ENCODE measurements around the gene ABCC1.
"Not testable (repeated sequence)": the region's sequence is repeated elsewhere in the genome, so short reads cannot be mapped to it uniquely, and the experiment has no call there.

The ABCC1 gene

DNA sequence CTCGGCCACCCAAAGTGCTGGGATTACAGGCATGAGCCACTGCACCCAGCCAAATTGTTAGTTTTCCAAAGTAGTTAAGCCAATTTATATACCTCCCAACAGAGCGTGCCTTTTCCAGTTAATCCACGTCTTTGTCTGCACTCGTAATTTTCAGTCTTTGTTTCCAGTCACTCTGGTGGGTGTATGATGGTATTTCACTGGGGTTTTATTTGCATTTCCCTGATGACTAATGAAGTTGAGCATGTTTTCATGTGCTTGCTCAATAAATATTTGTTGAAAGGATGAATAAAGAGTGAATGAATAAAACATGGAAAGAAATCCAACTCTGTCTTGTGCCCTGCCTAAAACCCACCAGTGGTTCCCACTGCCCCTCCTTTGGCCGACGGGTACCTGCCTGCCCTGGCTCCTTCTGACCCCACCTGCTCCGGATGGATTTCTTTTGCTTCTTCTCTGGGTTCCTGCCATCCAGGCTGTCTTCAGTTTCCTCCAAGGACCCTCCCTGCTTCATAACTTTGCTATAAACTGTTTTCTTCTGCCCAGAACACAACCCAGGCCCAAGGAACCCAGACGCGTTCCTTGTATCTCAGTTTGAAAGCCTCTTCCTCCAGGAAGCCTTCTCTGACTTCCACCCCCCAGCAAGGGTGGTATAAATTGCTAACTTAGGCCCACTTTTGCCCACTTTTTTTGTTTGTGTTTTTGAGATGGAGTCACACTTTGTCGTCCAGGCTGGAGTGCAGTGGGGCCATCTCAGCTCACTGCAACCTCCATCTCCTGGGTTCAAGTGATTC is 3.0 kb upstream of the ABCC1 start:
- no peak for DNase-seq

DNA sequence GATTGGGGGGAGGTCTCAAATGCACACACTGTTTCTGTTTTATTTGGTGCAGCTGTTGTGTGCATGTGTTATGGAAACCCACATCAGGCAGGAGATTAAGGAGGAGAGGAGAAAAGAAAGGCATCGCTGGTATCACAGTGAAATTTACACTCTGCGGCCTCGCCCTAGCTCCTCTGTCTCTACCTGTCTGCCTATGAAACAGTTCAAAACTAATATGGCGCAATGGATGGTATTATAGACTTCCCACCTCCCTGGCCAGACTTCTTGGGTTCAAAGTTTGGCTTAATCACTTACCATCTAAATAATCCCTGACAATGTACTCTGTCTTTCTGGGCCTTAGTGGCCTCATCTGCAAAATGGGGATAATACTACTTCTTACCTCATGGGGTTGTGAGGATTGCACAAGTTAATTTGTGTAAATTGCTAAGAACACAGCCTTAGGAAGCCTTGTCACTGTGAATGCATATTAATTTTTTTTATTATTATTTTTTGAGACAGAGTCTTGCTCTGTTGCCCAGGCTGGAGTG is 1.4 kb upstream of the ABCC1 start:
- DNase-seq, result no peak

DNA sequence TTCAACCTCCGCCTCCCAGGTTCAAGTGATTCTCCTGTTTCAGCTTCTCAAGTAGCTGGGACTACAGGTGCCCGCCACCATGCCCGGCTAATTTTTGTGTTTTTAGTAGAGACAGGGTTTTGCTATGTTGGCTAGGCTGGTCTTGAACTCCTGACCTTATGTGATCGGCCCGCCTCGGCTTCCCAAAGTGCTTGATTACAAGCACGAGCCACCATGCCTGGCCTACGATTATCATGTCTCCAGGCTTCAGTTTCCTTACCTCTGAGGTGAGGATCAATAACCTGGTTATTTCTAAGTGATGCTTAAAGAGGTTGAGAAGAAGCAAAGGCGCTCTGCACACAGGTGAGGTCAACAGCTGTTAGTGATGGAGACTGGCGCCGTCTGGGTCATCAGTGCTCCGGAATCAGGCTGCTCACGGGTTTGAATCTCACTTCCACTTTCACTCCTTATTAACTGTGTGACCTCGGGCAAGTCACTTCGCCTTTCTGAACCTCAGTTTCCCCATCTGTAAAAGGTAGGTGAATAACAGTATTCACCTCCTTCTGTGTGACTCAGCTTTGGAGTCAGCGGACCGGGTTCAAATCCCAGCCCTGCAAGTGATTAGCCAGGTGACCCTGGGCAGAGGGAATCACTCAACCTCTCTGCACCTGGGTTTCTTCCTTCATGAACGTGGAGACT is 745 bp upstream of the ABCC1 start:
- no peak for DNase-seq

DNA sequence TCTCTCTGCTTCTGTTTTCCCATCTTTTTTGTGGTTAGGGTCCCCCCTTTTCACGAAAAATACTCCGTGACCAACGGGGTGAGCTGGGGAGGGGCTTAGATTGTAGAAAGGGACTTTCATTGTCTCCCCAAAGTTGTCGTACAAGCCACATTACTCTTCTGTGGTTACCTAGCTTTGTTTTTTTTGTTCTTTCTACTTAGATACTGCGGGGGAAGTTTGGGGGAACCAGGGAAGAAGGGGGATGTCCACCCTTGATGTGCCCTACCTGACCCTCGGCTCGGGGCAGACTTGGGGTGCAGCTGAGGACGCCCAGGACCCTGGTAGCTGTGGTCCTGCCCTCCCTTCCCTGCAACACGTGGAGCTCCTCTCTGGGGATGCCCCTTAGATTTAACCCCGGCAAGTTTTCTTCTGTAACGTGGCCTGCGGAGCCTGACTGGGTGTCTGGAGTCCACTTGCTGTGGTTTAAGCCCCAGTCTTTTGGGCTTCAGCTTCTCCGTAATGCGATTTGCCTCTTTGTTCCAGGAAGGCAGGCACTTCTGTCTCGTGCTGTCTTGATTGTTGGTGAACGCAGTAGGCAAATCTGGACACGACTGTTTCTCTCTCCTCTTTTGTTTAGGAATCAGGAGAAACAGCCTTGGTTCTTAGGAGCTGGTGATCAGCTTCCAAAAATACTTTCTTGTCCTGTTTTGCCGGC is 892 bp downstream of the ABCC1 start:
- peak; percentile 66 for DNase-seq

GRCh38 chr16:15950869-15951268 is 1.5 kb downstream of the ABCC1 start:
- no peak for DNase-seq

- DNase-seq, result no peak
Observed at GRCh38 chr16:15951852-15952251, 2.4 kb downstream of the ABCC1 start.

- DNase-seq, result no peak
Observed at GRCh38 chr16:15952265-15952711, 2.9 kb downstream of the ABCC1 start.

DNA sequence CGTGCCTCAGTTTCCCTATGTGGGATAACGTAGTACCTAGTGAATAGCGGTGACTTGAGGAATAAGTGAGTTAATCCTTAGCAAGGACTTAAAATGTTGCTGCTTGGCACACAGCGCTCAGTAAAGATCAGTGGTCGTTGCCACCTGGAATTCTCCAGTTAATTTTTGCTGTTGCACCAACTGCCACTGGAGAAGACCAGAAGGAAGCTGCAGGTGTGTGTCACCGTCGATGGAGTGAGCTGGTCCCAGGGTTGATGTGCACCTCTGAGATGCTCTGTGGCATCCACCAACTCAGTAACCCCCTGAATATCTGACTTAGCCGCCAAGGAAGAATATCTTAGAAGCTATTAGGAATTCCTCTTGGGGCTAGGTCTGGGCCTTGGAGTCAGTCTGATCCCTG is 4.1 kb downstream of the ABCC1 start:
- no peak for DNase-seq

GRCh38 chr16:15953929-15954813 is 4.8 kb downstream of the ABCC1 start:
- DNase-seq, result no peak

- DNase-seq, result no peak
Observed at GRCh38 chr16:15954814-15955151, 5.4 kb downstream of the ABCC1 start.

DNA sequence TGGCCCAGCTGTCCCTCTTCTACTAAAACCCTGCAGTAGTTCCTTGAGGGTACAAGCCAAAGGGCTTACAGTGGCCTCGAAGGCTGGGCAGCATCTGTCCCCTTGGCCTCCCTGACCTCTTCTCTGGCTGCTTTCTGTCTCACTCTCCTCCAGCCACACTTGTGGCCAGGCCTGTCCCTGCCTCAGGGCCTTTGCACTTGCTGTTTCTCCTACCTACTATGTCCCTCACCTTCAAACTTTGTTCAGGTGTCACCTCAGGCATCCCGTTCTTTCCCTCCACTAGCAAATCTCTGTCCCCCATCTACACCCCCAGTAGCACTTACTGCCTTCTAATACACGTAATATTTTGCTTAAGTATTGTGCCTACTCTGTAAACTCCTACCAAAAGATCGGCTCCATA is 6.0 kb downstream of the ABCC1 start:
- DNase-seq, result no peak

- DNase-seq, result not testable (repeated sequence)
Observed at GRCh38 chr16:15956106-15956505, 6.7 kb downstream of the ABCC1 start.

DNA sequence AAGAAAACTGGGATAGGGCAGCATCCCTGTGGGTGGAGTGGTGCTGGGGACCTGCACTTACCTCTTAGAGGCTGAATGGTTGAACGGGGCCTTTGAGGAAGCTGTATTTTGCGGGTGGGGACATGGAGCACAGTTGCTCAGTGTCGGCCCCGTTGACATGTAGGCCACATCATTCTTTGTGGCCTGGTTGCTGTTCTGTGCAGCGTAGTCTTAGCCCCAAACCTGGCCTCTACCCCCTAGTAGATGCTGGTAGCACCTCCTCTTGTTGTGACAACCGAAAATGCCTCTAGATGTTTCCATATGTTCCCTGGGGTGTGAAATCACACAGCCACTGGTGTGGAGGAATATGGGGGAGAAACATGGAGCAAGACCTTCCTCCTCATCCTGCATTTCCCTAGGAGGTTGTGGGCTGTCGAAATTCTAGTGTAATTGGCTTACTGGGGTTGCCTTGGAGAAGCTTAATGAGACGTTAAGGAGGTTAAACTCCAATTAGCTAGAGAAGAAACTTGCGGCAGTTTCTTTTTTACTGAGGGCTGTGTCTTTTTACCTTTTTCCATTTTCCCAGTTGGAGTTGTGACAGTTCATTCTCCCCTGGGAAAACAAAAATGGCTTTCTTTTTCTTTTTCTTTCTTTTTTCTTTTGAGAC is 9.4 kb downstream of the ABCC1 start:
- DNase-seq, result peak; percentile 79

DNA sequence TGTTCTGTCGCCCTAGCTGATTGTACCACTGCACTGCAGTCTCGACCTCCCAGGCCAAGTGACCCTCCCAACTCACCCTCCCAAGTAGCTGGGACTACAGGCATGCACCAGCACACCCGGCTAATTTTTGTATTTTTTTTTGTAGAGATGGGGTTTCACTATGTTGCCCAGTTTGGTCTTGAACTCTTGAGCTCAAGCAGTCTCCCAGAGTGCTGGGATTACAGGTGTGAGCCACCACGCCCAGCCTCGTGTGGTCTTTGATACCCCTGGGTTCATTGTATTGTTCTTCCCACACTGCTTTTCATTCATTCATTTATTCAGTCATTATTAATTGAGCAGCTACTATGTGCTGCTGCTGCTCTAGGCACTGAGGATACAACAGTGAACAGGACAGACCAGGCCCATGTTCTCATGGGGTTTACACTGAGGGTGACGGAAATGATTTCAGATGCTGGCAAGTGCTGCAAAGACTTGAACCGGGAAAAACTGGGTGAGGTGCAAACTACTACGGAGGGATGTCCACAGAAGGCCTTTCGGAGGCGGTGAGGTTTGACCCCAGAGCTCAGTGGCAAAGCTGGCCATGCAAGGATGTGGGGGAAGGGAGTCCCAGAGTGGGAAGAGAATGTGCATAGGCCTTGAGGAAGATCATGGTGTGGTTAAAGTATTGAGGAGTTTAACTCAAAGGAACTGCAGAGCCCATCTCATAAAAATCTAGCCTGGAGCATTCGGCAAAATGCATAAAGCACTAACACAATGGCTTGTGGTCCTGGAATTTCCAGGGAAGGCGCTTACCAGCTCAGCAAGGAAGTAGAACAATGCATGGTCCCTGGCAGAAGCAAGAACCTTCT is 10.9 kb downstream of the ABCC1 start:
- DNase-seq, result no peak

DNA sequence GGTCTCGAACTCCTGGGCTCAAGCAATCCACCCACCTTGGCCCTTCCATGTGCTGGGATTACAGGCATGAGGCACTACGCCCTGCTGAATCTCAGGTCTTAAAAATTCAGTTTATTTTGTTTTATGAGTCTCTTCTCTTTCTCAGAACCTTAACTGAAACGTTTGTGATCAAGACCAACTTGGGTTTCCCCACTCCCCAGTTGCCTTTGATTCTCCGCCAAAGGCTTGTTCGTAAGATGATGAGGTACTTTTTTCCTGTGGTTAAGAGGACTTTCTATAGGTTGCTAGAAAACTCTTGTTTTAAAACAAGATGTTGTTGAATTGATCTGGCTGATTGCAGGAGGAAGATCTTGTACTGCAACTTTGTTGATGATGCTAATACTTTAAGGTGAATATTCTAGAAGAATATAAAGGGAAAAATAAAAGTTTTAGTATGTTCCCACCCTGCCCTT is 11.7 kb downstream of the ABCC1 start:
- no peak for DNase-seq

DNA sequence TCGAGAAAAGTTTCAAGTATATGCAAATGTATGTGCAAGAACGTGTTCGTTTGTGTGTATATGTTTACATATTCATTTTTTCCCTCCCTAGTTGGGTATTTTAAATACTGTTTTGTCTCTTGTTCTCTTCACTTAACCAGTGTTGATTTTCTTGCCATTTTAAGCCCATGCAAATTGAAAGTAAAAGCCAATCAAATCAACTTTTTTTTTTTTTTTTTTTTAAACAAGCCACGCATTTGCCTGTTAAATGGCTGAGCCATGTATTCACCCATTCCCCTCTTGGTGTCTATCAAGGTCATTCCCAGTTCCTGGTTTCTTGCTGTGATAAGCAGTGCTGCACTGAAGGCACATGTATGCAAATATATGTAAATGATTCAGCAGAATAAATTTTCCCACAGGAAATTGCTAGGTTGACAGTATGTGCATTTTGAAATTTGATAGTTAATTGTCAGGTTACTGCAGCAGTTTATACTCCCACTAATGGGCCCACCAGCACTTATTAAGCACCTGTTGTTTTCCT is 12.2 kb downstream of the ABCC1 start:
- no peak for DNase-seq

- DNase-seq, result no peak
Observed at GRCh38 chr16:15963307-15963910, 14.0 kb downstream of the ABCC1 start.

DNA sequence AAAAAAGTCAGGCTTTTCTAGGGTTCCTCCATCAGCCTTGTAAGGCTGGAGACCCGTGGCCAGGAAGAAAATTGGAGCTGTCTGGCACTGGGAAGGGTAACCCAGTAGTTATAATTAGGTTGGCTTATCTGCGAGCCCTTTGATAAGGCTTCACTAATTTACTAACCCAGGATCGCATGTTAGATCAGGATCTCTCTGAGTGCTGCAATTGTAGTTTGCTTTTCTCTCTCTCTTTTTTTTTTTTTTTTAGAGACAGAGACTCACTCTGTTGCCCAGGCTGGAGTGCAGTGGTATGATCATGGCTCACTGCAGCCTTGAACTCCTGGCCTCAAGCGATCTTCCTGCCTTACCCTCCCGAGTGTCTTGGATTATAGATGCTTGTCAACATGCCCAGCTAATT is 17.0 kb downstream of the ABCC1 start:
- no peak for DNase-seq

GRCh38 chr16:15966836-15967546 is 17.6 kb downstream of the ABCC1 start:
- no peak for DNase-seq

Data from eye (tissue), 1 donor.